Neural crest cell (in vitro differentiated cells): Measurements from ENCODE around the gene SH3PXD2B. TPM values are rescaled to one million over a fixed set of nuclear protein-coding genes. Genes with fewer than 3 reads are reported as not detected.
"Not testable (repeated sequence)": the region's sequence is repeated elsewhere in the genome, so short reads cannot be mapped to it uniquely, and the experiment has no call there.

Source experiments
- DNase-seq: peaks from one replicate; pipeline ENCODE4 v3.0.0; 2021; ENCODE audit warnings: low read depth, mixed read lengths, low spot score
- H3K27ac Mint-ChIP-seq: one replicate; pipeline ENCODE4 v1.8.0; 2021; ENCODE audit warnings: mild to moderate bottlenecking, mixed read lengths; ENCODE audit not compliant: unreplicated experiment
- H3K27me3 Mint-ChIP-seq: 2 replicates; pipeline ENCODE4 v1.8.0; 2021; ENCODE audit warnings: low read depth, mild to moderate bottlenecking, mixed read lengths
- H3K36me3 Mint-ChIP-seq: 2 replicates; pipeline ENCODE4 v1.8.0; 2021; ENCODE audit warnings: low read depth, mild to moderate bottlenecking, mixed read lengths
- H3K4me1 Mint-ChIP-seq: 2 replicates; pipeline ENCODE4 v1.8.0; 2021; ENCODE audit warnings: mixed read lengths
- H3K4me3 Mint-ChIP-seq: one replicate; pipeline ENCODE4 v1.8.0; 2021; ENCODE audit warnings: mild to moderate bottlenecking, mixed read lengths
- H3K9me3 Mint-ChIP-seq: 2 replicates; pipeline ENCODE4 v1.8.0; 2021; ENCODE audit warnings: mixed read lengths
- total RNA-seq: library from RNA; stranded (reverse); gene quantifications from 2 replicates; pipeline ENCODE4 v1.2.1, GENCODE V29; 2021
- TF ChIP-seq, protein P1 (sequence below): fragments of 200-600 bp; sonication (generic); conservative IDR thresholded peaks from 2 replicates; pipeline ENCODE4 v1.5.0; 2021; ENCODE audit warnings: antibody characterized with exemption, mild to moderate bottlenecking

Gene SH3PXD2B
- total RNA-seq, 1 donor from 2014 or later = 86.1 TPM

DNA sequence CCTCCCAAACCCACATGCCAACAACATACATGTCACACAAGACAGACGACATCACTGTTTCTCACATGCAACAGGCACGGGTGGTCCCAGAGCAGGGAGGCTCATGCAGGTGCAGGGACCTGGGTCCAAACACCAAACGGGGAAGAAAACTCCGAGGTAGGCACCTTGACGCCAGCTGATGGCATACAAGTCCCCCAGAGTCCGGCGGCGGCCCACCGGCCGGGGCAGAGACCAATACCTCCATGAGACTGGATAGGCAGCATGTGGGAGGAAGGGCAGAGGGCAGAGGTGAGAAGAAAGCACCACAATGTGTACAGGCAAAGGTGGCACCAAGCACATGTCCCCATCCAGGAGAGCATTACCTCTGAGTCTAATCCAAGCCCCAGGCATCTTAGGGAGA is 97.8 kb downstream of the SH3PXD2B start:
- Mint-ChIP-seq H3K4me3 (no peak overlapping the region), H3K9me3 (no peaks in the 10 kb centered on the region), H3K27ac (no peak overlapping the region), H3K4me1 (peaks cover 5% of the 10 kb centered on the region), H3K36me3 (peaks cover 39% of the 10 kb centered on the region), H3K27me3 (no peaks in the 10 kb centered on the region)
- TF ChIP-seq, protein P1, sequence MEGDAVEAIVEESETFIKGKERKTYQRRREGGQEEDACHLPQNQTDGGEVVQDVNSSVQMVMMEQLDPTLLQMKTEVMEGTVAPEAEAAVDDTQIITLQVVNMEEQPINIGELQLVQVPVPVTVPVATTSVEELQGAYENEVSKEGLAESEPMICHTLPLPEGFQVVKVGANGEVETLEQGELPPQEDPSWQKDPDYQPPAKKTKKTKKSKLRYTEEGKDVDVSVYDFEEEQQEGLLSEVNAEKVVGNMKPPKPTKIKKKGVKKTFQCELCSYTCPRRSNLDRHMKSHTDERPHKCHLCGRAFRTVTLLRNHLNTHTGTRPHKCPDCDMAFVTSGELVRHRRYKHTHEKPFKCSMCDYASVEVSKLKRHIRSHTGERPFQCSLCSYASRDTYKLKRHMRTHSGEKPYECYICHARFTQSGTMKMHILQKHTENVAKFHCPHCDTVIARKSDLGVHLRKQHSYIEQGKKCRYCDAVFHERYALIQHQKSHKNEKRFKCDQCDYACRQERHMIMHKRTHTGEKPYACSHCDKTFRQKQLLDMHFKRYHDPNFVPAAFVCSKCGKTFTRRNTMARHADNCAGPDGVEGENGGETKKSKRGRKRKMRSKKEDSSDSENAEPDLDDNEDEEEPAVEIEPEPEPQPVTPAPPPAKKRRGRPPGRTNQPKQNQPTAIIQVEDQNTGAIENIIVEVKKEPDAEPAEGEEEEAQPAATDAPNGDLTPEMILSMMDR = no peak
- DNase-seq = no peak

DNA sequence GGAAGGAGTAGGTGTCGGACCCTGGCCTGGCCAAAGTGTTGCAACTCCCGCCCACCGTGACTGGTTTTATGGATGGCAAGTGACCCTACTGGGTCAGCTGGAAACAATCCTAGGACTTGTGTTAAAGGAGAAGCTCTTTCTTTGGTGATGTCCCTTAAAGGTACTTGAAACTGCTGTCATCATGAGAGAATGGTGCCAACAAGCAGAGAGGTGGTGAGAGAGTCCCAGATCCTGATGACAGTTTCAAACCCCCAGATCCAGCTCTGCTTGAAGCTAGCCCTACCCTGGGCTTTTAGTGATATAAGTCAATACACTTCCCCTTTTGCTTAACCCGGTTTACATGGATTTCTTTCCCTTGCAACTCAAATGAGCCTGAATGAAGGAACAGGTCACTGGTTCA is 98.3 kb downstream of the SH3PXD2B start:
- TF ChIP-seq, protein P1 = no peak
- Mint-ChIP-seq H3K36me3 (peaks cover 38% of the 10 kb centered on the region), H3K4me3 (no peak overlapping the region)

DNA sequence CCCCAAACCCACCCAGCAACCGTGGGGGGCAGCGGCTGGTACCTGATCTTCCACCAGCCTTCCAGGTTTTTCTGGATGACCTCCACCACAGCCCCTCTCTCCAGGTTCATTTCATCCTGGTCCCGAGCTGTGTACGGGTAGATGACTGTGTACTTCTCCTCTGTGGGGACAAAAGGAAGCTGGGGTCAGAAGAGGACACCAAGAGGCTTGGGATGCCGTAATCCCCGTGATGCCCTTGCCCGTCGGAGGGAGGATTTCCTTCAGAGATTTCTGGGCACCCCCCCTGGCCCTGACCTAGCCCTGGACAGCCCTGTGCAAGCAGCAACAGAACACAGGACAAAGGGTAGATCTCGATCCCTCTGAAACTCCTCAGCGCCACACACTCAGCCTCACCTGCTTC is 100.5 kb downstream of the SH3PXD2B start:
- H3K9me3 Mint-ChIP-seq = no peaks in the 10 kb centered on the region
- TF ChIP-seq, protein P1 = no peak
- no peak overlapping the region for H3K27ac Mint-ChIP-seq
- peaks cover 36% of the 10 kb centered on the region for H3K36me3 Mint-ChIP-seq
- no peak overlapping the region for H3K4me3 Mint-ChIP-seq
- peaks cover 5% of the 10 kb centered on the region for H3K4me1 Mint-ChIP-seq
- H3K27me3 Mint-ChIP-seq = no peaks in the 10 kb centered on the region
- DNase-seq = no peak

More for the DNA sequence above, 98.3 kb downstream of the SH3PXD2B start:
- Mint-ChIP-seq H3K4me1 (peaks cover 5% of the 10 kb centered on the region), H3K27ac (no peak overlapping the region), H3K27me3 (no peaks in the 10 kb centered on the region), H3K9me3 (no peaks in the 10 kb centered on the region)
- DNase-seq = no peak

DNA sequence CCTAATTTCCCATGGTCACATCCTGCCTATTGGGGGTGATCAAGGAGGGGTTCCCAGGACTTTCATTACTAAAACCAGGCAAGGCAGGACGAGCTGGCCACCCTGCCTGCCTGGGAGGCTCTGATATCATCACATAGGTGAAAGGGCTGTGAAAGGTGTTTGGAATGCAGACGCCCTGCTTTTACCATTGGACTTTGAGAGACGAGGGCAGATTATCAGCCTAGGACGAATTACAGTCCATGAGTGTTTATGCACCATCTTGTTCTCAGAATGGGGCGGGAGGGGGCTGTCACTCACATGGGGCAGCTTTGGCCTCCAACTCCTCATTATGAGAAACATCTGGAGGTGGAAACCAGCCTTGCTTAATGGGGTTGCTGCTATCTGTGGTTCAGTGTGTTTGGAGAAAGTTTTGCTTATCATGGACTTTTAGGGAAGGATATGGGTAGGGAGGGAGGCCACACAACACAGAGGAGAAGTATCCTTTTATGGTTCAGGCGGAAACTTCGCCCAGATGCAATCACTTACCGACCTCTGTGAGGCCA is 101.0 kb downstream of the SH3PXD2B start:
- H3K36me3 Mint-ChIP-seq = peaks cover 36% of the 10 kb centered on the region
- no peak for DNase-seq
- H3K27ac Mint-ChIP-seq = no peak overlapping the region
- no peak overlapping the region for H3K4me3 Mint-ChIP-seq
- TF ChIP-seq, protein P1 = no peak
- H3K27me3 Mint-ChIP-seq = no peaks in the 10 kb centered on the region
- no peaks in the 10 kb centered on the region for H3K9me3 Mint-ChIP-seq
- H3K4me1 Mint-ChIP-seq = peaks cover 5% of the 10 kb centered on the region

DNA sequence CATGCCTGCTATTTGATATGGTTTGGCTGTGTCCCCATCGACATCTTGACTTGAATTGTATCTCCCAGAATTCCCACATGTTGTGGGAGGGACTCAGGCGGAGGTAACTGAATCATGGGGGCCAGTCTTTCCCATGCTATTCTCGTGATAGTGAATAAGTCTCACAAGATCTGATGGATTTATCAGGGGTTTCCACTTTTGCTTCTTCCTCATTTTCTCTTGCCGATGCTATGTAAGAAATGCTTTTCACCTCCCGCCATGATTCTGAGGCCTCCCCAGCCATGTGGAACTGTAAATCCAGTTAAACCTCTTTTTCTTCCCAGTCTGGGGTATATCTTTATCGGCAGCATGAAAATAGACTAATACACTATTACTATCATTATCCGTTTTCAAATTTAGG is 101.8 kb downstream of the SH3PXD2B start:
- DNase-seq, H3K27ac Mint-ChIP-seq, H3K4me3 Mint-ChIP-seq, H3K27me3 Mint-ChIP-seq, H3K4me1 Mint-ChIP-seq, H3K9me3 Mint-ChIP-seq: not testable (repeated sequence)
- peaks cover 29% of the 10 kb centered on the region for H3K36me3 Mint-ChIP-seq

DNA sequence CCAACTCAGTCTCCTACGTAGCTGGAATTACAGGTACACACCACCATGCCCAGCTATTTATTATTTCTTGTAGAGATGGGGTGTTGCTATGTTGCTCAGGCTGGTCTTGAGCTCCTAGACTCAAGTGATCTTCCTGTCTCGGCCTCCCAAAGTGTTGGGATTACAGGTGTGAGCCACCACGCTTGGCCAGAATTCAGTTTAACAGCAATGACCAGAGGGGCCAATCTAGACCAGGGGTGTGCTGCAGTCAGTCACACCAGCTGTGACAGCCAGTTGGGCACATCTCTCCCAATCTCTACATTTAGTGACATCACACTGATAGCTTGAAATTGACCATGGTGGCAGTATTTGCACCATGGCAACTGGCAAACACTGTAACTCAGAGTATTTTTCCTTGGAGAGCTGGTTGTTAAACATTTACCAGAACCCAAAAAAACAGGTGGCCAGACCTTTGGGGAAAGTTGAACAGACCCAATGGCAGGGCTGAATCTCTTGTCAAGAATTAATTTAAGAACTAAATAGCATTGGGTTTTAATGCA is 103.0 kb downstream of the SH3PXD2B start:
- DNase-seq = no peak
- TF ChIP-seq, protein P1 = no peak
- H3K27me3 Mint-ChIP-seq = no peaks in the 10 kb centered on the region
- peaks cover 5% of the 10 kb centered on the region for H3K4me1 Mint-ChIP-seq
- peaks cover 26% of the 10 kb centered on the region for H3K36me3 Mint-ChIP-seq
- no peak overlapping the region for H3K27ac Mint-ChIP-seq
- H3K9me3 Mint-ChIP-seq = no peaks in the 10 kb centered on the region
- H3K4me3 Mint-ChIP-seq = no peak overlapping the region
